Myocyte (in vitro differentiated cells): Measurements from ENCODE around the gene HIBCH. TPM values are rescaled to one million over a fixed set of nuclear protein-coding genes. Genes with fewer than 3 reads are reported as not detected.
"Not testable (repeated sequence)": the region's sequence is repeated elsewhere in the genome, so short reads cannot be mapped to it uniquely, and the experiment has no call there.

ENCODE experiments used
- DNase-seq: peaks from one replicate; pipeline ENCODE4 v3.0.0-alpha.2; 2012; ENCODE audit warnings: low read depth
- total RNA-seq: library from RNA; depleted of rRNA; stranded (reverse); fragments of >200 nt; gene quantifications from 2 replicates; pipeline ENCODE4 v1.2.3, GENCODE V29; 2014

The HIBCH gene
- total RNA-seq, 1 donor from 2014 or later = 13.6 TPM

- DNase-seq = no peak
These were observed 160.7 kb downstream of the HIBCH start for GRCh38 chr2:190158798-190159434.

- not testable (repeated sequence) for DNase-seq
These were observed 161.8 kb downstream of the HIBCH start for GRCh38 chr2:190157613-190158528.

- DNase-seq = no peak
These were observed 163.0 kb downstream of the HIBCH start for GRCh38 chr2:190156530-190157212.

Other genes starting within 250 kb of the HIBCH start
- 18.7 and 19.6 TPM in 2 replicates for gene INPP1, start 23.8 kb upstream of the HIBCH start, total RNA-seq
- gene MFSD6, start 88.5 kb upstream of the HIBCH start, total RNA-seq = 12.4 and 14.0 TPM in 2 replicates
- 2.0 and 4.7 TPM in 2 replicates for gene NEMP2, start 214.9 kb upstream of the HIBCH start, total RNA-seq